Superior temporal gyrus (tissue), 1 donor: ENCODE data around the gene PCDH9.
"Not testable (repeated sequence)": the region's sequence is repeated elsewhere in the genome, so short reads cannot be mapped to it uniquely, and the experiment has no call there.

ENCODE experiments used
- DNase-seq: peaks from one replicate; pipeline ENCODE4 v3.0.0-alpha.2; 2016; ENCODE audit errors: extremely low spot score

The PCDH9 gene

DNA sequence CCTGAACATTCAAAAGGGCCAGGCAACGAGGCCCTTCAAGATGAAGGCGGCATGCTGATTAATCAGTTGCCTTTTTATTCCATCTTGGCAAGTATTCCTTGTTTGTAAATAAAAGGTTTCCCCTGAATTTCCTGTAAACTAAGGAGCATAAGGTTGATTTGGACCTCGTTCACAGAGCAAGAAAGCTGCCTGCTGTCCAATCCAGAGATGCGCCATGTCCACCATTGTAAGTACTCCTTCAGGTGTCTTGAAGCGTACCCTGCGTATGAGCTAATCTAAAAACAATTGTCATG, 884.7 kb downstream of the PCDH9 start:
- DNase-seq = no peak

DNA sequence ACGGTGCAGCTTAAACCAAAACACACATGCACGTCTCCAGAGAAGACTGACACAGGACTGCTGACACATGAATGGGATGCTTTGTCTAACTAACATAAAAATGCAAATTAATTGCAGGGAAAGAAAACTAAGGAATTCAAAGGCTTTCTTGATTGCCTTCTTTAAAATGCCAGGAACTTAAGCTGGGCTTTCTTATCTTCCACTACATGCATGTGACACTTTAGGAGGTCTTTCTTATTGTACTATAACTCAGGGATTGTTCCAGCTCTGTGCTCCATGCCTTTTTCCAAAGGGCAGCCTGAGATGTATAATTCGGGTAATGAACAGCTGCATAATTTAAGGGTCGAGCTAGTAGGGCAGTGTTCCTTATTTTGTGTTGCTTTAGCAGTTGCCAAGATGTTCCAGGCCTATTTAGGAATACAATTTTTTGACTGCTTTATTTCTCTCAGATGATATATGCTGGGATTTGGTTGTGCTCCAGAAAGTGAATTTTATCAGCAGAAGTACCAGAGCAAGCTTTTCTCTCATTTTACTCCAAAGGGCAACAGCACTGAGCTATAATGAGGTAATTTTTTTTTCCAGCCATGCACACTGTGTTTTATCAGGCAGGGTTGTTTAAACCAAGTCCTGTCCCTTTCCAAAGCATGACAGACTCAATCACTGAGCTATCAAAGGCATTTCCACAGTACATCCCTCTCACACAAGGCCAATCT, 885.2 kb downstream of the PCDH9 start:
- DNase-seq = peak; percentile 61

DNA sequence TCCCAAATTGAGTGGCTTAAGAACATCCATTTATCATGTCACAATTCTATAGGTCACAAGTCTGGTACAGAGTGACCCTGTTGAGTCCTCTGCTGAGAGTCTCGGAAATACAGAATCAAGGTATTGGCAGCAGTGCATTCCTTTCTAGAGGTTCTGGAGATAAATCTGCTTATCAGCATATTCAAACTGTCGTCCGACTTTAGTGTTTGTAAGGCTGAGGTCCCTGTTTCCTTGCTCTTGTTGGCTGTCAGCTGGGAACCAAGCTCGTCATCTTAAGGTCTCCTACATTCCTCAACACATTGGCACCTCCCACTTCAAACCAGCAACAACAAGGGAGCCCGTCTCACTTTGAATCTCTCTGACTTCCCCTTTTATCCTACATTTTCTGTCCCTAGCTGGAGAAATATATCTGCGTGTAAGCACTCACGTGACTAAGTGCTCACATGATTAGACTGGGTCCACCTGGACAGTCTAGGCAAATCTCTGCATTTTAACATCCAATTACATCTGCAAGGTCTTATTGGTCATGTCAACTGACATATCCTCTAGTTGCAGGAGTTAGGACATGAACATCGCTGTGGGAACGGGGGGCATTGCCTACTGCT, 886.8 kb downstream of the PCDH9 start:
- DNase-seq = no peak

DNA sequence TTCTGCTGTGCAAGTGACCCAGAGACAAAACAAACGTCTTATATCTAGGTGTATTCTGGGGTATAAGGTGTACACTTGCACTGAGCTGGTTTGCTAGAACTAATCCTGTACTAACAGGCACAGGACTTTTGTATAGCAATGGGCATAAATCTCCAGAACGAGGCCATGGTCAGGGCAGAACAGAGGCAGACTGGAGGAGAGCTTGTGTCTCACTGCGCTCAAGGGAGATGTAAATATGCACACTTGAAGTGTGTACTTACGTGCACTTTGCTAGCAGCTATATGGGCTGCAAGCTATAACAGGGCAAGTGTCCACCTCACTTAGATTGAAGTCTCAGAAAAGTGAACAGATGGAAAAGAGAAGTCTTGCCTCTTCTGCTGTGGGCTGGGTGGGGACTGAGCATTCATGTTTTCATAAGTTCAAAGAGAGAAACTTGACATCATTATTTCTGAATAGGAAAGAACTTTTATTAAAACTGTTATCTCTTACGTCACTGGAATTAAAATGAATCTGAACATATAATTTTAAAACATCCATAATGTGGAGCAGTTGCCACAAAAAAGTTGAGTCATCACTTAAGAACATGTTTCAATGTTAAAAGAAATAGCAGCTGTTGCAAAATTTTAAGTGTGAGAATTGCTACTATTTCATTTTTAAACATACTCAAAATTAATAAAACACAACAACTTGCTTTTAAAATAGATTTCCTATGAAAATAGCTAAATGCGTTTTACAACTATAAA, 888.3 kb downstream of the PCDH9 start:
- DNase-seq = no peak

DNA sequence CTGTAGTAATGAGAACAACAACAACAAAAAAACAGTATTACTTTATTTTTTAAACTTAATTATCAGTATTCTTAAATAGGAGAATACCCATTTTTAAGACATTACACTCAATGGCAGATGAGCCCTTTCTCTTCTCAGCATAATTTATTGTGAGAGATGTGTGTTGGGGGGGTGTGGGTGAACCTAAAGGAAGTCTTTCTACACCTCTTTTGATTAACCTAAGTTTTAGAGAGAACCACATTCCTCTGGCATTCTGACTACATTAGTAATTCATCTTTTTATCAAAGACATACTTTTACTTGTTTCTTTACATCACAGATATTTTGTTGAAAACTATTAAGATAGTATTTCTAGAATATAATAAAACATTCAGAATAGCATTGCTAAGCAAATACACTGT, 890.9 kb downstream of the PCDH9 start:
- no peak for DNase-seq

DNA sequence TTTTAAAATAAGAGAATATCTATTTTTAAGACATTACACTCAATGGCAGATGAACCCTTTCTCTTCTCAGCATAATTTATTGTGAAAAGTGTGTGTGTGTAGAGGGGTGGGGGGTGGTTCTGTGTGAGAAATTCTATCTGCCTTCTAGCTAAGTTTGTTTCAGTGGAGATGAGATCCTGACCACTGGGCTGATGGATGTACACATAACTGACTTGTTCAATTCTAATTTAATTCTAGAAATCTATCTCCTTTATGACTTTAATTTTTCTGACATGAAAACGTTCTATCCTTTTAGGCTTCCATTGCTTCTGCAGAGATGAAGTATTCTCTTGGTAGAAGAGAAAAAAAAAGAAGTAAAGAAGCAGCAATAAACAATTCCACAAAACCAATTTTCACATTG, 891.6 kb downstream of the PCDH9 start:
- no peak for DNase-seq

DNA sequence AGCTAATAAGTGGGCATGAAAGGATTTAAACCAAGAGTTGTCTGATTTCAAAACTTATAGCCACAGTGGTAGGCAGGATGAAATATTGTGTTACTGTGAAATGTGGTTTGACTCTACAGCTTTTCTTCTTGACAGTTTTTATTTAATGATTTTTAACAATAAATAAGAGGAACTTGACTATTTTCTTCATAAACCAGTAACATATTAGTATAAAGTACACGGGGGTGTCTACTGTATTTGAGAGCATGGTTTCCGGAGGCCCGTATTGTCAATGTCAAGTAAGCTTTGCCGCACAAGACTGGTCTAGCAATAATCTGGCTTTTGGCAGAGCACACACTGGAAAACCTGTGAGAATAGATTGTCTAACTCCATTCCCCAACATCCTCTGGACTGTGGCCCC, 894.5 kb downstream of the PCDH9 start:
- DNase-seq = no peak

DNA sequence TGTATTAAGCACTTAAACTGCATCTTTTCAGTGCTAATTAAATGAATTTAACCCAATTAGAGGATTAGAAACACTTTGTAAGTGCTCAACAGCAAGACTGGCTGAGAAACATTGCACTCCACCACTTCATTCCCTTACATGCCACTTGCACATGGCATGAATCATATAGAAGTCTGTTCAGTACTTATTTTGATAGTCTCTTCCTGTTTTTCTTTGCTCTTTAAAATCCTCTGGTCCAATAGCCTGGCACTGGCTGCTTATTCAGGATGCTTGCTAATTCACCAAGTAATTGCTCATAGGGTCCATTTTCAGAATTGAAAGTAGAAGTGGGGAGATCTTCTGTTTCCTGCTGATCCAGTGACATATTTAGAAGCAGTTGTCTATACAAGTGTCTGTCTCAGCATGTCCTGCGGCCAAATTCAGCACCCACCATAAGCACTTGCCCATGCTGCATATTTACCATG, 900.1 kb downstream of the PCDH9 start:
- no peak for DNase-seq

DNA sequence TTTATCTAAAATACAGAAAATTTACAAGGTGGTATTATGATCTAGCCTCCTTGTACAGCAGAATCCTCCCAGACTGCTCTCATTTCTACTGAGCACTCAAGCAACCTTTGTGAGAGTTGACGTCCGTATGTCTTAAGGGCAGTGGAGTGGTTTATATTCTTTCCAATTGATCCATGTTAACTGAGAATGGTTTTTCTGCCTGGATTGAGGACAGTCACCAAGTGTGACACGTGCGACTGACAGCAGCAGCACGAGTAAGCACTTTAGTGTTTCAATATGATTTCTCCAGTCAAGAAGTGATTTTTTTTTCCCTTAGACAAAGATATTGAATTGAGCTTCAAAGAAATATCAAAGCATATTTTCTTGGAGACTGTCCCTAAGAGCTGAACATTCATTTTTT, 901.7 kb downstream of the PCDH9 start:
- DNase-seq = no peak

DNA sequence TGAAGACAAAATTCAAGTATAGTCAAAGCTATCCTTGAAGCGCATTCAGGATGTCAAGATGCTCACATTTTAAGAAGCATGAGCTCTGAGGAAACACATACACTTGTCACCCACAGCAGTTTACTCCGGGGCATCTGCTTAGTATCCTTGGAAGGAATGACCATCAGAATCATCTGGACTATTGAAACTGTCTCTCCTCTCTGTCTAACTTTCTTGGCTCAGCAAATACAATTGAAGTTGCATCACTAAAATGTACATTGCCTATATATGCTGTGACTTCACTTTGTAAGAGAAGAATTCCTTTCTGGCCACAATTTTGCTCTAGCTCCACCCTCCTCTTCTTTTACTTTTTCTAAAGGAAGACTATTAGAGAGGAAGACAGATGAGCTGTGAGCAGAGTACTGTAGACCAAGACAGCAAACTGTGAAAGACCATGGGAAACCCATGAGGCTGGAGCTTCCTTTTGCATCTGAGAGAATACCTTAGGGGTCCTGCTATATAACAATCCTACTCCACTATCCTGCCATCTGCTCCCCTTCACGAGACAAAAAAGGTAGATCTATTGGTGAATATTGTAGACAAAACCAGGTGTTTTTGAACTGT, 906.3 kb downstream of the PCDH9 start:
- DNase-seq = no peak

DNA sequence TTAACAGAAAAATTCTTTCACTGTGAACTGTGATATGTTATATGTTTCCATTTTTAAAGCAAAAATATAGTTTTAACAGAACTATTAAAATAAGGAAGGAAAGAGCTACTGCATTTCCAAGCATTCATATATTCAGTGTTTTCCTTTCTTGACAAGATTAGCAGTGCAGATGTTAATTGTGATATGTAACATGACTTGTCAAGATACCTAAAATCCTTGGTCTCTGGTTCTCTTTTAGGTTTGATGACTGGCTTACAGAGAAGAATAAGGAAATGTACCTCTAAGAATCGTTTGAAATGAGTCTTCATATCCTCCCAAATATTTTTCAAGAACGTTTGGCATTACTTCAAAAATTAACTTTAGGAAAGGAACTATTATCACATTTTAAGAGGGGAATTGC, 907.2 kb downstream of the PCDH9 start:
- DNase-seq = no peak

DNA sequence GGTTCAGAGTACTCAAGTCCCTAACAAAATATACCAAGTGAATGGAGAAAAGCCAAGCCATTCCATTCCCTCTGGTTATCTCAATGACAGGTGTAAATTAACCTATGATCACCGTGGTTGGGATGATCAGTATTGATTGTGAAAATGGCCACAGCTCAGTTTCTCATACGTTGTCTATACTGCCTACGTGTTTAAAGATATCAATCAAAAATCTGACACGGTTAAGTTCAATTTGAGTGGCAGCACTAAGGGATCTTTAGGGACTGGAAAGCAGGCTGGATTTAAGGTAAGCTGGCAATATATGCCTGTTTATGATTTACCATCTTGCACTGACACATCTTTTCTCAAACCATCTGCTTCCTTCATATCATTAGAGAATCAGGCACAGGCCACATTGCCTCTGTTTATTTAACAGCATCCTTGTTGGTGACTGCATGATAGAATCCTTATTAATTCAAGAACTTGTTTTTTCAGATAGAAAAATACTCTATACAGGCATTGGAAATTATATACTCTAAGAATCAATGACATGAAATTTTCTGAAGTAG, 907.9 kb downstream of the PCDH9 start:
- no peak for DNase-seq

DNA sequence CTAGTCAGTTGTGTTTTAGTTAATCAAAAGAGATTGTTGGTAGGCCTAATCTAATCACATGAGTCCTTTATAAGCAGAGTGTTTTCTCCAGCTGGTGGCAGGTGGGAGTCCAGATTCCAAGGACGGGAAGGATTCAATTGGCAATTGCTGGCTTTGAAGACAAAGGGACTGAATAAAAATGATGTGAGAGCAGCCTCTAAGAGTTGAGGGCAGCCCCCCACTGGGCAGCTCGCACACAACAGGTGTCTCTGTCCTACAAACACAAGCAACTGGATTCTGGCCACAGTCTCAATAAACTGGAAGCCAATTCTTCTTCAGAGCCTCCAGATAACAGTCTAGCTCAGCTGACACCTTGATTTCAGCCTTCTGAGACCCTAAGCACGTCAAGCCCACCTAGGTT, 915.2 kb downstream of the PCDH9 start:
- no peak for DNase-seq

DNA sequence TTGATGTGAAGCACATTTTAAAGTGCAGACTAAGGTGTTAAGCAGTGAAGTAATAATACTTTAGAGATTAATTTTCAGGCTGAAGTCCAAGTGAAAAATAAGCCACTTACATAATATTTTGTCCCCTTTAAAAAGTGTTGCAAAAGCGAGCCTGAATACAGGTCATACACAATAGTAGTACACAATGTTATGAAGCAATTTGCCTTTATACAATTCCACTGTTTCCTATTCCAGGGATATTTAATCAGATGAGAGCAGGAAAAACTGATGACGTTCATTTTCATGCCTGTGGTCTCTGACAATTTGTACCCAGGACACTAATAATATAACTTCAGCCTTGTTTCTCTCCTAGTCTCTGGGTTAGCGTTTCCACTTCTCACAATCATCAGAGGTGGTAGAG, 916.7 kb downstream of the PCDH9 start:
- no peak for DNase-seq

DNA sequence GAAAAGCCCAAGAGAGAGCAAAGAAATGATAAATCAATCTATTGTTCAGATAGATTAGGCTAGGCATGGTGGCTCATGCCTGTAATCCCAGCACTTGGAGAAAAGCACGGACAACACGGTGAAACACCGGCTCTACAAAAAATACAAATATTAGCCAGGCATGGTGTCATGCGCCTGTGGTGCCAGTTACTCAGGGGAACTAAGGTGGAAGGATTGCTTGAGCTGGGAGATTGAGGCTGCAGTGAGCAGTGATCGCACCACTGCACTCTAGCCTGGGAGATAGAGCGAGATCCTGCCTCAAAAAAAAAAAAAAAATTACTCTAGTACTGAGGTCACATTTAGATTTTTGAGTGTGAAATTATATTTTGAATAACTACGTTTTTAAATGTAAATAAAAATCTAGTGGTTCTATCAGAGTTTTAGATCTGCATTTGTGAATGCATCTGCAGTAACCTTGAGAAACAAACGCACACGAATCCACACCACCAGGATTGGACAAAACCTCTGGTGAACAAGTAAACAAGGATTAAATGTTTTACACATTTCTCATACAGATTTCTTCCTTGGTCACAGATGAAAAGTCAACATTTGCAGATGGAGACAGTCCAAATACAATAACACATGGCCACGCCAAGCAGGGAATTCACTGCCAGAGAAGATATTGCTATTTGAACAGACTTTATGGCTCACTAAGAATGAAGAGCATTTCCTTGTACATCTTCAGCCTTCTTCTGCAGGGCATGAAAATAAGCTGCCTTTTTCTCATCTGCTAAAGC, 917.6 kb downstream of the PCDH9 start:
- no peak for DNase-seq

DNA sequence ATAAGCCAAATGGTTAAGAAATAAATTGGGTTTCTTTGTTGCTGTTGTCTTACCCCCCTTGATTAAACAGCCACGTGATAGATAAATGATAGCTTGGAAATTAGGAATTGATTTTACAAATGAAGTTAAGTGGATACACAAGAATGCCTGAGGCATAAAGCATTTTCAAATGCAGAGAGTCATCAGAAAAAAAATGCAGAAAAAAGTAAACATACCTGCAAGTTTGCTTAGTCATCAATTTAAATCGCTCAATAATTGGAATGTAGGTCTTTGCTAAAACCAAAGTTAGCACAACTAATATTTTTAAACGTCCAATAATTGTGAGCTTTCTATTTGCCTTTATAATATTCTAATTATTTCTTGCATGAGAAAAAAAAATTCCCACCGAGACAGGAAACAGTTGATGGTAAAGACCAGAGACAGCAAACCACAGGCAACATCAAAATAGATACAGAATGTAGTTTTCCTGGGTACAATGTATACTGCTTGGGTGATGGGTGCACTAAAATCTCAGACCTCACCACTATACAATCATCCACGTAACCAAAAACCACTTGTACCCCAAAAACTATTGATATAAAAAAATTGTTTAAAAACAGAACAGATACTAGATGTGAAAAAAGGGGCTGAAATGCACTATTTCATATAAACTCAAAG, 924.0 kb downstream of the PCDH9 start:
- DNase-seq = no peak

DNA sequence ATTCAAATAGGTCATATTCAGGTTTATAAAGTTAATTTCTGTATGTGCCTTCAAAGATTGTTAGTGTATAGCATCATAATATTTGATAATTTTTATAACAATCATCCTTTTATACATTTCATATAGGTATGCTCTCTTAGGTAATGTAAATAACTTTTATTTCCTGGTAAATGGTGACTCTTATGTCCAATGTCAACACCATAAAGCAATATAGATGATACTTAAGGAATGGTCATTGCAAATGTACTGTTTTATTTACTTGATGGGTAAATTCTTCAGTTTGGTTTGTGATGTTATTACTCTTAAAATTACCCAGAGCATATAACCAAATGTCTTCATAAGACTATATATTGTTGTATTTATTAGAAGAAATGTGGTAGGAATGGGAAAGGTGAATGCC, 928.7 kb downstream of the PCDH9 start:
- no peak for DNase-seq

DNA sequence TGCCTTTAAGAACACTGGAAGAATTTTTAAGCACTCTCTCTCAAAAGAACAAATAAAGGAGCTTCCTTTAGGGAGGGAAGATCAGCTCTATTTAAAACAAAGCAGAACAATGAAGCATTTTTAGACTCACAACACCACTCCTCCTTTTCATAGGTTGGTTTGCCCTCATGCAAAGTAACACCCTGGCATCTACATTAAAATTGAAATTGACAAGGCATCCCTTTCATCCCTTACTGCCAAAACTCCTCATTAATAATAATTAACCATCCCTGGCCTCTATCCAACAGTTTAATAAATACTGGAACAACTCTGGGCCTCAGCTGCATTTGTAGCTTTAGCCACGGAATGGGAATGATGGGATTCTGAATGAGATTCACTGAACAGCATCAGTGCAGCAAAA, 929.1 kb downstream of the PCDH9 start:
- DNase-seq = no peak

DNA sequence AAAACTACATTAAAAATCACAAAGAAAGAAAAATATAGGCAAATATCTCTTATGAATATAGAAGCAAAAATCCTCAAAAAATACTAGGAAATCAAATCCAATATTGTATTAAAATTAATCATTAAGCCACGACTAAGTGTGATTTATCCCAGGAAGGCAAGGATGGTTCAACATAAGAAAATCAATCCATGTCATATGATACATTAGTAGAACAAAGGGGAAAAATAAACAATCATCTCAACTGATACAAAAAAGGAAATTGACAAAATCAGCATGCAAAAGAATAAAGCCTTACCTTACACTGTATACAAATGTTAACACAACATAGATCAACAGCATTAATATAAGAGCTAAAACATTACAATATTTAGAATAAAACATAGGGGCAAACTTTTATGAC, 933.3 kb downstream of the PCDH9 start:
- no peak for DNase-seq

DNA sequence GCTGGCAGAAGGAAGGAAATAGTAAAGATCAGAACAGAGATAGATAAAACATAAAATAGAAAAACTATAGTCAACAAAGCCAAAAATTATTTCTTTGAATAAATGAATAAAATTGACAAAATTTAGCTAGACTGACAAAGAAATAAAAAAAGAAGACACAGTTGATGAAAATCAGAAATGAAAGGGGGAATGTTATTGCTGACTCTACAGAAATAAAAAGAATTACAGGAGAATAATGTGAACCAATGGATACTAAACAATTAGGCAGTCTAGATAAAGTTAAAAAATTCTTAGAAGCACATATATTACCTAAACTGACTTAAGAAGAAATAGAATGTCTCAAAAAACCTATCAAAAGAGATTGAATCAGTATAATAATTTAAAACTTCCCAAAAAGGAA, 933.8 kb downstream of the PCDH9 start:
- DNase-seq = no peak

DNA sequence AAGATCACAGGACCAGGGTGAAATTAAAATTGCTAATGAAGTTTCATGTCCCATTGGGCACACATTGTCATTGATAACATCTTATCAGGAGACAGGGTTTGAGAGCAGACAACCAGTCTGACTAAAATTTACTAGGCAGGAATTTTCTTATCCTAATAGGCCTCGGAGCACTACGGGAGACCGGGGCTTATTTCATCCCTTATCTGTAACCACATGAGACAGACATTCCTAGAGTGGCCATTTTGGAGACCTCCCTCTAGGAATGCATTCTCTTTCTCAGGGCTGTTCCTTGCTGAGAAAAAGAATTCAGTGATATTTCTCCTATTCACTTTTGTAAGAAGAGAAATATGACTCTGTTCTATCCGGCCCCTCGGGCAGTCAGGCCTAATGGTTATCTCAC, 943.3 kb downstream of the PCDH9 start:
- DNase-seq = not testable (repeated sequence)
